ENCODE results near the gene PTPRU.
A peak's percentile ranks its signal among the peaks of the same experiment; 100 is the strongest.

The PTPRU gene

DNA sequence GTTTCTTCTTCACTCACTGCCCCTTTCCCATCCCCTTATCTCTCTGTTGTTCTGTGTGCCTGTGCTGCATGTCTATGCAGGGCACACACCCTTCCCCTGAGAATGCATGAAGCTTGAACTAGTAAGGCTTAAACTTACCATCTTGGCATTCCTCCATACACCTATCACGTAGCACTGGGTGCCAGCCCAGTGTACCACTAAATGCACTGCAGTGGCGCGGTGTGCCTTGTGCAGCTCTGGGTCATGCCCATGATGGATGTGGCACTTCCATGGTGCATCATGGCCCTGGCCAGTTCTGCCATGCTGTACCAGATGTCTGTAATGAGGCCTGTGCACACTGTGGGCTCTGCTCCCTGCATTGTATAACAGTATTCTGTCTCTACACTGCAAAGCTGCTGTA is 10.7 kb downstream of the PTPRU start:
- no peak for DNase-seq

DNA sequence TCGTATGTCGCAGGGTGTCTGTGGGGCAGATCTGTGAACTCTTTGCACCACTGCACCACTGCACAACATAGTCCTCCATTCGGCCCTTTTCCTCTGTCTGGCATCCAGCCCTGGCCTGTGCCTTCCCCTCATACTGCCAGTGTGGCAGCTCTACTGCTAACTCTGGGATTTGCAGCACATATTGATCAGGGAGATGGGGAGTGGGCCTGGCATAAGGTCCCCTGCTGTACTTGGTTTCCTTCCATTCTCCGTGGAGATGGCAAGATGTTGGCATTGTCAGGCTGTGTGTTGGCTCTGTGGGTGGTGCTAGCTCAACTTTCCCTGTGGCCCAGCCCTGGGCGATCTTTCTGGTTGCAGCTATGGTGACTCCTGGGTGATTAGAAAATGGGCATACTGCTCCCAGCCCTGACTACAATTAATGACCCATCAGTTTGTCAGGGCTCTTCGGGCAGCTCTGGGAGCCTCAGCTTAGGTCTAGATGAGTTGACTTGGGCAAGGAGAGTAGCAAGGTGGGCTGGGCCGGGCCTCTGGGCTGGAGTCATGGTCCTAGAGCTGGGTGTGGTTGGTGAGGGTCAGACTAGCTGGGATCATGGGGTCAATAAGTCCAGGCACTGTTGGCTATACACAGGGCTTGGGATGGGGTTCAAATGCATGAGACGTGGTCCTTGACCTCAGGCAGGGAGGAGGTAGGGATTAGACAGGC is 11.4 kb downstream of the PTPRU start:
- DNase-seq: no peak

- DNase-seq: no peak
Observed at GRCh38 chr1:29248409-29248808, 12.1 kb downstream of the PTPRU start.

GRCh38 chr1:29249170-29249691 is 12.9 kb downstream of the PTPRU start:
- peak; percentile 60 for DNase-seq

- no peak for DNase-seq
Observed at GRCh38 chr1:29249951-29250581, 13.7 kb downstream of the PTPRU start.

GRCh38 chr1:29251164-29252124 is 15.1 kb downstream of the PTPRU start:
- DNase-seq: no peak

DNA sequence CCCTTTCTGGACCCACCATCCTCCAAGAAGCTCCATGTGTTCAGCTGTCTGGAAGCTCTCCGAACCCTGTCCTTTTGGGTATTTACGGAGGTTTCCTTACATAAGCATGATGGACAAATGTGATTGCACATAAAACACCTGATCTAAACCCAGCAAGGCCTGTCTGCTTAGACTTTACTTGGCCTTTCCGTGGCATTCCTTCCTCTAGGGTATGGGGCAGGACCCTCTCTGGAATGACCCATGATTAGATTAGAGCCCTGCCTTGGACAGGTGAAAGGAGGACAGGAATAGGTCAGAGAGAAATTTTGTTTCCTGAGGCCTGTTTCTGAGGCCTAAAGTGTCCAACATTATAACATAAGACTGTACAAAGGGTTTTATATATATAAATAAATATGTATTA is 16.9 kb downstream of the PTPRU start:
- no peak for DNase-seq

- no peak for DNase-seq
Observed at GRCh38 chr1:29254346-29254745, 18.0 kb downstream of the PTPRU start.

- no peak for DNase-seq
Observed at GRCh38 chr1:29255134-29255666, 18.9 kb downstream of the PTPRU start.

DNA sequence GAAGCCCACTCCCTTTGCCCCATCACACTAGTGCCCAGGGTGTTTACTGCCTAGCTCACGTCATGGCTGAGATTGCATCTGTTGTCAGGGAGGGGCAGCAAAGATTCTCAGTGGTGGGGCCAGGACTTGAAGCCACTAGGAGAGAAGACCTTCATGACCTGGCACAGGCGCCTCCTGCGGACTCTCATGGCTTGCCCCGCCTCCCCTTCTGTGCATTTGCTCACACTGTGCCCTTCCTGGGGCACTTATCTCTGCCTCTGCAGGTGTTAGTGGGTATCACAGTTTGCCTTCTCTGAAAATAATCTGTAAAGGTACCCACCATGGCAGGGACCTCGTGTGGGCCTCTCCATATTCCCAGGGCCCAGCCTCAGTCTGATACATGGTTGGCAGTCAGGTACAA is 20.1 kb downstream of the PTPRU start:
- peak; percentile 83 for DNase-seq

DNA sequence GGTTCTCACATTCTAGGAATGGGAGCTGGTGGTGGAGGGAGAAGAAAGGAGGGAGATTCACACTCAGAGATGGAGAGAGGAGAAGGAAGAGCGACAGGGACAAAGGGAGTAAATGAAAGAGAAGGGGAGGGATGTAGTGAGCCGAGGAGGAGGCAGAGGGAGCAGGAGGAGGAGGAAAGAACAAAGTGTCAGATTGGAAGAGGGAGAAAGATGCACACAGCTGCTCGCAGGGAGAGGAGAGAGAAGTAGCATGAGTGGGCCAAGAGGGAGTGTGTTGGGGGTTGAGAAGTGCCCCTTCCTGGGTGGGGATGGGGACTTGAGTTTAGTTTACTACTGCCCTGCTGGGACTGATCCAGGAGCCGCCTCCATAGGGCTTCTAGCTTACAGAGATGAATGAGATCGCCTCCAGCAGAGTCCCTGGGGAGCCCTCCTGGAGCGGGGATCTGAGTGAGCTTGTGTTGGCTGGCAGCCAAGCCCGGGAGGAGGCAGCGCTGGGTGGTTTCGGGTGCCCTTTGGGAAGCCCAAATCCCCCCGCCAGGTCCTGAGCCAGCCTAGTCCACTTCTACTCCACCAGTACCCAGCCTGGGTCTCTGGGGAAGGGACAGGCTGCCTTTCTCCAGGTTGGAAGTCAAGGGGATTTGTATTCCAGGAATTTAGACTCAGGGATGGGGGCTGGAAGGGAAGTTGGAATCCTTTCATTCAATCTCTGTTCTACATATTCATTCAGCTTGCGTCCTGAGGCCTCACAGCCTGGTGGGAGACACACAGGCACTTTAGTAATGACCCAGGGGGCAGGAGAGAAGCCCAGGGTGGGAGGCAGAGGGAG is 20.9 kb downstream of the PTPRU start:
- peak; percentile 95 for DNase-seq

DNA sequence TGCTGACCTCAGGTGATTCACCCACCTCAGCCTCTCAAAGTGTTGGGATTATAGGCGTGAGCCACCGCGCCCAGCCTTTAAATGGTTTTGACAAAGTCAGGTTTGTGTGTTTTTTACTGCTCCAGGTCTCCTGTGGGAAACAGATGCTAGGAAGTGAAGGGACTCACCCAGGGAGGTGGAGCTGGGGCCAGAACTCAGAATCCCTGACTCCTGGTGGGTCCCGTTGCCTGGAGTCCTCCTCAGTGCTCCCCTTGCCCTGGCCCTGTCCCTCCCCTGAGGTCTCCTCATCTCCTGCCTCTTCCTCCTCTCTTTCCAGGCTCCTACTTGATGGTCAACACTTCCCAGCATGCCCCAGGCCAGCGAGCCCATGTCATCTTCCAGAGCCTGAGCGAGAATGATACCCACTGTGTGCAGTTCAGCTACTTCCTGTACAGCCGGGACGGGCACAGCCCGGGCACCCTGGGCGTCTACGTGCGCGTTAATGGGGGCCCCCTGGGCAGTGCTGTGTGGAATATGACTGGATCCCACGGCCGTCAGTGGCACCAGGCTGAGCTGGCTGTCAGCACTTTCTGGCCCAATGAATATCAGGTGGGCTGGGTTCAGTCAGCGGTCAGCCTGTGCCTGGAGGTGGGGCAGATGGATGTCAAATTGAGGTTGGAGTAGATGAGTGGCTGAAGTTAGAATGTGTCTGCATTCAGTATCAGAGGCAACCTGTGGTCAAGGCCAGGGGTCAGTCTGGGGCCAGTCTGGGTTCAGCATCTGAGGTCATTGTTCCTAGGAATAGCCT is 22.1 kb downstream of the PTPRU start:
- DNase-seq: no peak

DNA sequence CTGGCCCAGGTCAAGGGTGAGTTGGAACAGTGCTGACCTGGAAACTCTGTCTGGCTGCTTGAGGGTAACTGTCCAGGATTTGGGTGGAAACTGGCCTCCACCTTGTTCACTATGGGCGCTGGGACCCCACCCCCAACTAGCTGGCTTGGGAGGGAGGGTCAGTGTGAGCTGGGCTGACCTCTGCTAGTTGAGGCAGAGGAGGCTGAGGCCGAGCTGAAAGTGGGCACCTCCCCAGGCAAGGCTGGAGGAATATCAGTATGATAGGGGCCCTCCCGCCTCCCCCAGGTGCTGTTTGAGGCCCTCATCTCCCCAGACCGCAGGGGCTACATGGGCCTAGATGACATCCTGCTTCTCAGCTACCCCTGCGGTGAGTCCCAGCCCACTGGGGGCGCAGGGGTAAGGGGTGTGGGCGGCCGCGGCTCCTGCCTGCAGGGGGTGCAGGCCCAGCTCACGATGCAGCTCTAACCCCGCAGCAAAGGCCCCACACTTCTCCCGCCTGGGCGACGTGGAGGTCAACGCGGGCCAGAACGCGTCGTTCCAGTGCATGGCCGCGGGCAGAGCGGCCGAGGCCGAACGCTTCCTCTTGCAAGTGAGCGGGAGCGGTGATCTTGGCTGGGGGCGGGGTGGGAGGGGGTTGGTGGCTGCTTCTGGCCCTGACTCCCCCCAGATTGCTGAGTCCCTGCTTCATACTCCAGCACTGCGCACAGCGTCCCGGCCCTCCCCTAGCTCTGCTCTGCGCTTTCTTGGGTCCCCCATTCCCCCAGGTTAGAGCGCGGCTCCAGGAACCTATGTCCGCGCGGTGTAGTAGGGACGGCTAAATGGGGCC is 22.9 kb downstream of the PTPRU start:
- DNase-seq: no peak

DNA sequence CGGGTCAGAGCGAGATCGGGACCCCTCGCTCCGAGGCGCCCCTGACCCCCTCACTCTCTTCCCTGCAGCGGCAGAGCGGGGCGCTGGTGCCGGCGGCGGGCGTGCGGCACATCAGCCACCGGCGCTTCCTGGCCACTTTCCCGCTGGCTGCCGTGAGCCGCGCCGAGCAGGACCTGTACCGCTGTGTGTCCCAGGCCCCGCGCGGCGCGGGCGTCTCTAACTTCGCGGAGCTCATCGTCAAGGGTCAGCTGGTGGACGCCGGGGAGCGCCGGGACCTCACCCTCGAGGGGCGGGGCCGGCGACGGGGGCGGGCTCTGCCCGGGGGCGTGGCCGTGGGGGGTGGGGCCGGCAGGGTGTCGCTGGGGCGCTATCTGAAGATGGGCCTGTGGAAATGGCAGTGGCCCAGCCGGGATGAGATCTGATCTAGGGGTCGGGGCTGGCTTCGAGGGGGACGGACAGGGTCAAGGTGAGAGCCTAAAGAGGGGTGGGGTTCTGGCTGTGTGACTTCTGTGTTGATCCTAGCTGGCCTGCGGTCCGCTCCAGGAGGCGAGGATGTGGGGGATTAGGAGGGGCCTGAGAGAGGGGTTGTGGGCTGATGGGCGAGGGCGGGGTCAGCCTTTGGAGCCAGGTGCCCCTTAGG is 23.6 kb downstream of the PTPRU start:
- no peak for DNase-seq

GRCh38 chr1:29260531-29260930 is 24.2 kb downstream of the PTPRU start:
- no peak for DNase-seq

DNA sequence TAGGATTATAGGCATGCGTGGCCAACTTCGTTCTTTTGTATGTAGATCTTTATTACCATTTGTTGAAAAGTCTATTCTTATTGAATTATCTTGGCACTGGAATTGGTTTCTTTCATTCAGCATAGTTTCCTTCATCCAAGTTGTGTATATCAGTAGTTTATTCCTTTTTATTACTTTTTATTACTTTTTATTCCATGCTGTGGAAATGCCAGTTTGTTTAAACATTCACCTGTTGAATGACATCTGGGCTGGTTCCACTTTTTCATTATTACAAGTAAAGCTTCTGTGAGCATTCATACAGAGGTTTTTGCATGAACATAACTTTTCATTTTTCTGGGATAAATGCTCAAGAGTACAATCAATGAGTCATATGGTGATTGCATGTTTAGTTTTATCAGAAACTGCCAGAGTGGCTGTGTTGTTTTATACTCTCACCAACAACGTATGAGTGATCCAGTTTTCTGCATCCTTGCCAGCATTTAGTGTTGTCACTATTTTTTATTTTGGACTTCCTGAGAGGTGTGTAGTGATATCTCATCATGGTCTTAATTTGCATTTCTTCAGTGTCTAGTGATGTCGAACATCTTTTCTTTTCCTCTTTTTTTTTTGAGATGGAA is 28.6 kb downstream of the PTPRU start:
- DNase-seq: no peak

DNA sequence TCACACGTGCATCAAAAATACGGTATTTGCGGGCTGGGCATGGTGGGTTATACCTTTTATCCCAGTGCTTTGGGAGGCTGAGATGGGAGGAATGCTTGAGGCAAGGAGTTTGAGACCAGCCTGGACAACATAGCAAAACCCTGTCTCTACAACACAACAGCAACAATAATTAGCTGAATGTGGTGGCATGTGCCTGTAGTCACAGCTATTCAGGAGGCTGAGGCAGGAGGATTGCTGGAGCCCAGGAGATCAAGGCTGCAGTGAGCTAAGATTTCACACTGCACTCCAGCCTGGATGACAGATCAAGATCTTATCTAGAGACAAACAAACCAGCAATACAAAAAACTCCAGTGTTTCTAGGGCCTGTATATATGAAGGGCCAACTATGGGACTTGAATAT is 30.6 kb downstream of the PTPRU start:
- no peak for DNase-seq

DNA sequence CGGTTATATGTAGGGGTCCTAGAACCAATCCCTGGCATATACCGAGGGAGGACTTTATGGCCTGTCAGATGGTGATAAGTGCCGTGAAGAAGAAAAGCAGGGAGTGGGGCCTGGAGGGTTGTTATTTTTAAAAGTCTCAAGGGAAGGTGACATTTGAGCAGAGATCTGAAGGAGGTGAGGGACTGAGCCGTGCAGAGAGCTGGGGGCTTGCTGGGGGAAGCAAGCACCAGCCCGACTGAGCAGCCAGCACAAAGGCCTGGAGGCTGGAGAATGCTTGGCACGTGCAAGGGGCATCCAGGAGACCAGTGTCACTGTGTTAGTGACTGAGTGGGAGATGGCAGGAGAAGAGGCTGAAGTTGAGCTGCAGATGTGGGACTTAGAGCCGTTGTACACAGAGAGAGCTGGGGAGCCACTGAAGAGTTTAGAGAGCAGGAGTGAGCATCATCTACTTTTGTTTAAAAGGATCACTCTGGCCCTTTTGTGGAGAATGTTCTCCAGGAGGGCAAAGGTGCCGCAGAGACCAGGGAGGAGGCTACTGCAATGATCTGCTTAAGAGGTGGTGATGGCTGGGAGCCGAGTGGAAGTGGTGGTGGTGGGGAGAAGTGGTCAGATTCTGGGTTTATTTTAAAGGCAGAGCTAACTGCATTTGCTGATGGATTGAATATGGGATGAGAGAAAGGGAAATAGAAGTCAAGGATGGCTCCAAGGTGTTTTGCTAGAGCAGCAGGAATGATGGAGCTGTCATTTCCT is 31.2 kb downstream of the PTPRU start:
- no peak for DNase-seq

DNA sequence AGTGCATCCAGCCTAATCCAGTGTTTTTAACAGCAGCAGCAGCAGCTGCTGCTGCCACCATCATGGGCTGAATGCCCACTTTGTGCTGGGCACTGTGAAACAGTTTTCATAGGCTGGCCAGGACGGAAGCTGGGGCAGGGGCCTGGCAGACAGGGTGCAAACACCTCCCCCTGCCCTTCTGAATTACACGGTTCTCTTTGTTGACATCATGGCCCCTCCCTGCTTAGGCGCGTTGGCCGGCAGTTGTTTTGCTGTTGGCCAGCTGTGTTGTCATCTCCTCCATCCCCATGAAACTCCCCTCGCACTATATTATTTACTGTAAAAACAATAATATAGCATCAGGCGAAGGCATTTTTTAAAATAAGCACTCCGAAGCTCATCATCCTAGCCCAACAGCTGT is 33.1 kb downstream of the PTPRU start:
- DNase-seq: no peak
